ENCODE data around the gene HOXB4.

The HOXB4 gene

GRCh38 chr17:48589060-48589830, 11.1 kb upstream of the HOXB4 start:
- no peak for DNase-seq

- DNase-seq, result no peak
These were observed 10.4 kb upstream of the HOXB4 start for GRCh38 chr17:48588528-48588927.

- DNase-seq, result no peak
These were observed 9.9 kb upstream of the HOXB4 start for GRCh38 chr17:48588074-48588415.

GRCh38 chr17:48587276-48588073, 9.3 kb upstream of the HOXB4 start:
- no peak for DNase-seq

- DNase-seq, result peak; percentile 52
These were observed 8.5 kb upstream of the HOXB4 start for GRCh38 chr17:48586355-48587258.

- no peak for DNase-seq
These were observed 6.1 kb upstream of the HOXB4 start for GRCh38 chr17:48584223-48584741.

GRCh38 chr17:48583708-48584222, 5.6 kb upstream of the HOXB4 start:
- DNase-seq, result no peak

- no peak for DNase-seq
These were observed 4.6 kb upstream of the HOXB4 start for GRCh38 chr17:48582750-48583069.

GRCh38 chr17:48579760-48580554, 1.8 kb upstream of the HOXB4 start:
- no peak for DNase-seq

- DNase-seq, result no peak
These were observed 1.3 kb upstream of the HOXB4 start for GRCh38 chr17:48579471-48579759.

GRCh38 chr17:48578616-48579470, 693 bp upstream of the HOXB4 start:
- DNase-seq, result no peak

- DNase-seq, result peak; percentile 32
These were observed 712 bp downstream of the HOXB4 start for GRCh38 chr17:48577330-48577945.

GRCh38 chr17:48576479-48577309, 1.5 kb downstream of the HOXB4 start:
- DNase-seq, result no peak

- DNase-seq, result no peak
These were observed 2.3 kb downstream of the HOXB4 start for GRCh38 chr17:48575673-48576478.

GRCh38 chr17:48575066-48575582, 3.0 kb downstream of the HOXB4 start:
- DNase-seq, result no peak

GRCh38 chr17:48574505-48575065, 3.6 kb downstream of the HOXB4 start:
- no peak for DNase-seq

- no peak for DNase-seq
These were observed 6.2 kb downstream of the HOXB4 start for GRCh38 chr17:48571826-48572417.
